HL-60 (cell line): ENCODE data around the gene ZCWPW1.
"Not testable (repeated sequence)": the region's sequence is repeated elsewhere in the genome, so short reads cannot be mapped to it uniquely, and the experiment has no call there.

ENCODE experiments used
- DNase-seq, 2 experiments: peaks; one replicate each; pipeline ENCODE4 v3.0.0-alpha.2; 2010 to 2020; ENCODE audit warnings: low read depth in 1 of 2, low spot score in 1 of 2
- H3K27ac ChIP-seq: fragments of 250-450 bp; sonication (Bioruptor Pico); replicated peaks from 2 replicates; pipeline ENCODE4 v1.5.1; 2020; ENCODE audit warnings: mild to moderate bottlenecking, moderate library complexity
- H3K27me3 ChIP-seq: fragments of 250-450 bp; sonication (Bioruptor Pico); 2 replicates; pipeline ENCODE4 v1.5.1; 2021; ENCODE audit warnings: mild to moderate bottlenecking, moderate library complexity; ENCODE audit not compliant: insufficient read depth, poor library complexity, severe bottlenecking
- H3K4me3 ChIP-seq: replicated peaks from 2 replicates; pipeline ENCODE4 v1.5.1; 2011; ENCODE audit warnings: mild to moderate bottlenecking, control low read depth, low read length; ENCODE audit not compliant: insufficient read depth
- CTCF ChIP-seq: IDR thresholded peaks from one replicate; pipeline ENCODE4 v1.5.1; 2011; ENCODE audit warnings: low read length, control low read depth, inconsistent platforms; ENCODE audit not compliant: insufficient read depth
- GABPA ChIP-seq: IDR thresholded peaks from 2 replicates; pipeline ENCODE4 v1.6.1; 2012; ENCODE audit warnings: low read depth
- POLR2AphosphoS5 ChIP-seq: IDR thresholded peaks from 2 replicates; pipeline ENCODE4 v1.6.1; 2012; ENCODE audit warnings: low read depth
- REST ChIP-seq: IDR thresholded peaks from 2 replicates; pipeline ENCODE4 v1.6.1; 2012; ENCODE audit warnings: low read depth; ENCODE audit not compliant: insufficient replicate concordance
- SPI1 ChIP-seq: IDR thresholded peaks from 2 replicates; pipeline ENCODE4 v1.6.1; 2012; ENCODE audit warnings: low read depth, mild to moderate bottlenecking, borderline replicate concordance

Gene ZCWPW1

GRCh38 chr7:100443096-100443840 lies 14.8 kb upstream of the ZCWPW1 start:
- no peak for TF ChIP-seq SPI1
- no peak overlapping the region for H3K4me3 ChIP-seq
- H3K27me3 ChIP-seq, result no peaks in the 10 kb centered on the region
- no peak for DNase-seq
- no peak overlapping the region for H3K27ac ChIP-seq

GRCh38 chr7:100441641-100442535 lies 13.4 kb upstream of the ZCWPW1 start:
- DNase-seq, result no peak
- no peaks in the 10 kb centered on the region for H3K27me3 ChIP-seq
- TF ChIP-seq GABPA (no peak), POLR2AphosphoS5 (no peak), SPI1 (no peak), REST (no peak), CTCF (no peak)
- H3K27ac ChIP-seq, result no peak overlapping the region
- H3K4me3 ChIP-seq, result no peak overlapping the region

- not testable (repeated sequence) for H3K27ac ChIP-seq, H3K27me3 ChIP-seq, DNase-seq, H3K4me3 ChIP-seq
These were observed 10.7 kb upstream of the ZCWPW1 start for GRCh38 chr7:100439244-100439643.

- not testable (repeated sequence) for DNase-seq, H3K4me3 ChIP-seq, H3K27ac ChIP-seq, H3K27me3 ChIP-seq
These were observed 10.2 kb upstream of the ZCWPW1 start for GRCh38 chr7:100438731-100439130.

GRCh38 chr7:100438172-100438571 lies 9.7 kb upstream of the ZCWPW1 start:
- TF ChIP-seq SPI1 (no peak), POLR2AphosphoS5 (no peak), REST (no peak), GABPA (no peak), CTCF (no peak)
- DNase-seq, result no peak
- Histone ChIP-seq H3K4me3 (no peak overlapping the region), H3K27me3 (no peaks in the 10 kb centered on the region), H3K27ac (no peak overlapping the region)
